ENCODE data around the gene PARPBP.
"Not testable (repeated sequence)": the region's sequence is repeated elsewhere in the genome, so short reads cannot be mapped to it uniquely, and the experiment has no call there.

Gene PARPBP, protein sequence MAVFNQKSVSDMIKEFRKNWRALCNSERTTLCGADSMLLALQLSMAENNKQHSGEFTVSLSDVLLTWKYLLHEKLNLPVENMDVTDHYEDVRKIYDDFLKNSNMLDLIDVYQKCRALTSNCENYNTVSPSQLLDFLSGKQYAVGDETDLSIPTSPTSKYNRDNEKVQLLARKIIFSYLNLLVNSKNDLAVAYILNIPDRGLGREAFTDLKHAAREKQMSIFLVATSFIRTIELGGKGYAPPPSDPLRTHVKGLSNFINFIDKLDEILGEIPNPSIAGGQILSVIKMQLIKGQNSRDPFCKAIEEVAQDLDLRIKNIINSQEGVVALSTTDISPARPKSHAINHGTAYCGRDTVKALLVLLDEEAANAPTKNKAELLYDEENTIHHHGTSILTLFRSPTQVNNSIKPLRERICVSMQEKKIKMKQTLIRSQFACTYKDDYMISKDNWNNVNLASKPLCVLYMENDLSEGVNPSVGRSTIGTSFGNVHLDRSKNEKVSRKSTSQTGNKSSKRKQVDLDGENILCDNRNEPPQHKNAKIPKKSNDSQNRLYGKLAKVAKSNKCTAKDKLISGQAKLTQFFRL

DNA sequence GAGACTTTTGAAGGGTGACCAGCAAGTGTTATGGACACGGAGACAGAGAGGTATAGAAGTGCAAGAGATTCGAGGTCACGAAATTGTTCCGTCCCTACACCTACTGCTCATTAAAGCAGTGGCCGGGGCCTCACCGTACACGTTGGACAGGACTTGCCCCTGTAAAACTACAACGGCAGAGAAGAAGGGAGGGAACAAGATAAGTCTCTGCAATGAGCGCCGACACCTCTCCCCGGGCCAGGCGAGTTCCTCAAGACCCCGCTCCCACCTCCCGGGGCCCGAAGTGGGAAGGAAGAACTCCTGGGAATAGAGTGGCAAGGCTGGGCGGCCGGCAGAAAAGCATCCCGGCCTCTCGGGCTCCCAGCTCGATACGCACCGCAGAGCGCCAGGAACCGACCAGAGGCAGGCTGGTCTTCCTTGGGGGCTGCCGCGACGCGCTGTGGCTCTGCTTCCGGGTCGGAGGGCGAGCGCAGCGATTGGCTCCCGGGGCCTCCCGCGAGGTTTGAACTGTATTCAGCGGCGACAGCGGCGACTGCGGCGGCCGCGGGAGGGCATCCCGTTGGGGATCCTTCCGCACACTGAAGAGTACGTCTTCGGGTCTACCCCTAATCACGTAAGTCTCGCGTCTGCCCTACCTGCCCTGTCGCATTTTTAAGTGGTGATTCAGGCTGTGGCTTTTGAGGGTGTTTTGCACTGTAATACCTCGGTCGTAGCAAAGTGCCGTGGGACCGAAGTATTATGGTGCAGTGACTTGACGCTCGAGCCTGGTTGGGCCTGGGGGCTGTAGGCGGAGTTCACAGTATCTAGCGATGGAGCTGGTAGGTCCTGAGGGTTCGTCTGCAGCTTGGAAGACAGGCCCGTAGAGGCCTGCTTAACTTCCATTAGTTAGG is at the start of gene PARPBP, which contains the start of gene NUP37:
Gene PARPBP (plus strand): TSS at position 510 of the 890 bp plus-strand sequence. CDS start 3,706 bp downstream, outside the sequence.
Gene NUP37 (minus strand): TSS at position 441 of the 890 bp plus-strand sequence. CDS start 1,596 bp downstream, outside the sequence.
- TF ChIP-seq POLR2AphosphoS5 (IDR thresholded peaks at IDR 0.05; ENCODE audit: borderline replicate concordance, low read depth, low read length) = peak; percentile 93
- TF ChIP-seq FOXP2 (optimal IDR thresholded peaks at IDR 0.05; ENCODE audit: control extremely low read depth, extremely low read length, insufficient read depth) = peak; percentile 30
- no peak for TF ChIP-seq EZH2 (IDR thresholded peaks at IDR 0.05)
- H3K9ac ChIP-seq (ENCODE audit: insufficient read length) = peak within 1 kb of the TSS; percentile 93
- DNase-seq (ENCODE audit: low read depth, low spot score) = peak; percentile 61
- H3K4me3 ChIP-seq = peak within 1 kb of the TSS; percentile 98
- H3K36me3 ChIP-seq (ENCODE audit: insufficient read depth, low read length) = peaks cover 50% of the 10 kb centered on the region
- no peaks in the 10 kb centered on the region for H3K9me3 ChIP-seq (ENCODE audit: low read depth, low read length)
- peak within 1 kb of the TSS; percentile 74 for H3K27ac ChIP-seq

DNA sequence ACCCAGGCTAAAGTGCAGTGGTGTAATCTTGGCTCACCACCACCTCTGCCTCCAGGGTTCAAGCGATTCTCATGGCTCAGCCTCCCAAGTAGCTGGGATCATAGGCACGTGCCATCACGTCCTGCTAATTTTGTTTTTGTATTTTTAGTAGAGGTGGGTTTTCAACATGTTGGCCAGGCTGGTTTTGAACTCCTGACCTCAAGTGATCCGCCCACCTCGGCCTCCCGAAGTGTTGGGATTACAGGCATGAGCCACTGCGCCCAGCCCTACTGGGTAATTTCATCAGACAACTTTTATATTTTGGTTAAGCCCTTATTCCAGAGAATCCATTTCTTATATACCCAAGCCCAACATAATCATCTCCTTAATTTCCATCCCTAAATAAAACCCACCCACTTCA is 47.9 kb upstream of the PARPBP start:
- H3K9me3 ChIP-seq (ENCODE audit: low read depth, low read length); H3K27ac ChIP-seq; DNase-seq (ENCODE audit: low read depth, low spot score); H3K4me3 ChIP-seq; H3K9ac ChIP-seq (ENCODE audit: insufficient read length): not testable (repeated sequence)
- peaks cover 23% of the 10 kb centered on the region; the same call in 1 of the 2 replicates for H3K36me3 ChIP-seq (ENCODE audit: insufficient read depth, low read length)

DNA sequence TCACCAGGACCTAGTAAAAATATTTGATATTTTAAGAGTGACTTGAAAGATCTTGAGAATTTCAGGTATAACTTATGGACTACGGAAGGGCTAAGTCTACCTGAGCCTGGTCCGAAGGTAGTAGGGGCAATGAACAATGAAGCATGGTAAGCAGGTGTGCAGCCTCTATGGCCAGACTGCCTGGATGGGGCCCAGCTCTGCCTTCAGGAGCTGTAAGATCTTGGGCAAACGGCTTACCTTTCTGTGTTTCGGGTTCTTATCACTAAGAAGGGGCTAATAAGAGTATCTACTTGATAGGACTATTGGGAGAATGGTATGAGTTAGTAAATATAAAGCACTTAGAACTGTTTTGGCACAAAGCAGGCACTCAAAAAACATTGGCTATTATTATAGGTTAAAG is 39.1 kb upstream of the PARPBP start:
- H3K9me3 ChIP-seq (ENCODE audit: low read depth, low read length) = no peaks in the 10 kb centered on the region
- no peak overlapping the region for H3K9ac ChIP-seq (ENCODE audit: insufficient read length)
- no peak overlapping the region for H3K4me3 ChIP-seq
- no peak overlapping the region for H3K27ac ChIP-seq
- no peak for DNase-seq (ENCODE audit: low read depth, low spot score)
- H3K36me3 ChIP-seq (ENCODE audit: insufficient read depth, low read length) = peaks cover 43% of the 10 kb centered on the region
- no peak for TF ChIP-seq EZH2 (IDR thresholded peaks at IDR 0.05)
- TF ChIP-seq POLR2AphosphoS5 (IDR thresholded peaks at IDR 0.05; ENCODE audit: borderline replicate concordance, low read depth, low read length) = no peak
- TF ChIP-seq FOXP2 (optimal IDR thresholded peaks at IDR 0.05; ENCODE audit: control extremely low read depth, extremely low read length, insufficient read depth) = no peak

DNA sequence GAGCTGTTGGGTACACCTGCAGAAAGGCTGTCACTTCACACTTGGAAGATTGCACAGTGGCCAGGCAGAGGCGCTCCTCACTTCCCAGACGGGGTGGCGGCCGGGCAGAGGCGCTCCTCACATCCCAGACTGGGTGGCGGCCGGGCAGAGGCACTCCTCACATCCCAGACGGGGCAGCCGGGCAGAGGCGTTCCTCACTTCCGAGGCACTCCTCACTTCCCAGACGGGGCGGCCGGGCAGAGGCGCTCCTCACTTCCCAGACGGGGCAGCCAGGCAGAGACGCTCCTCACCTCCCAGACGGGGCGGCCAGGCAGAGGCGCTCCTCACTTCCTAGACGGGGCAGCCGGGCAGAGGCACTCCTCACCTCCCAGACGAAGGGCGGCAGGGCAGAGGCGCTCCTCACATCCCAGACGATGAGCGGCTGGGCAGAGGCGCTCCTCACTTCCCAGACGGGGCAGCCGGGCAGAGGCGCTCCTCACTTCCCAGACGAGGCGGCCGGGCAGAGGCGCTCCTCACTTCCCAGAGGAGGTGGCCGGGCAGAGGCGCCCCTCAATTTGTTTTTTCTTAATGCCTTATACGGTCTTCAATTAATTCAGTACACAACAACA is 30.7 kb upstream of the PARPBP start:
- H3K4me3 ChIP-seq; H3K9ac ChIP-seq (ENCODE audit: insufficient read length); H3K9me3 ChIP-seq (ENCODE audit: low read depth, low read length); DNase-seq (ENCODE audit: low read depth, low spot score); H3K27ac ChIP-seq: not testable (repeated sequence)
- H3K36me3 ChIP-seq (ENCODE audit: insufficient read depth, low read length) = peaks cover 32% of the 10 kb centered on the region

DNA sequence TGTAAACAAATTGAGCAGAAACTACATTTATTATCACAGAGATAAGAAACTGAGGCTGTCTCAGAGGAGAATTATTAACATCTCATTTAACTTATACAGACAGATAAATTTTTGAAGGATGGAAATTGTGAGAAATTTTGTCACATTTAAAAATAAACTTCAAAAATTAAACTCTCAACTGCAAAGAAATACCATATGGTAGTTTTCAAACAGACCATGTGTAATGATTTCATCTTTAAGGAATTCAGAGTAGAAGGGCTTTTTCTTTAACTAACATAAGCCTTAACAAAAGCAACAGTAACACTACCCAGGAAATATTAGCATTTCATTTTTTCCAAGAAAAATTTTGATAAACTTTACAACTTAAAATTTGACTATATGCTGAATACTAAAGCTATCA is 26.7 kb upstream of the PARPBP start:
- TF ChIP-seq EZH2 (IDR thresholded peaks at IDR 0.05) (no peak), POLR2AphosphoS5 (IDR thresholded peaks at IDR 0.05; ENCODE audit: borderline replicate concordance, low read depth, low read length) (no peak), FOXP2 (optimal IDR thresholded peaks at IDR 0.05; ENCODE audit: control extremely low read depth, extremely low read length, insufficient read depth) (no peak)
- DNase-seq (ENCODE audit: low read depth, low spot score) = no peak
- H3K4me3 ChIP-seq = no peak overlapping the region
- H3K9me3 ChIP-seq (ENCODE audit: low read depth, low read length) = no peaks in the 10 kb centered on the region
- peak overlapping the region; percentile 24 for H3K9ac ChIP-seq (ENCODE audit: insufficient read length)
- H3K36me3 ChIP-seq (ENCODE audit: insufficient read depth, low read length) = peaks cover 40% of the 10 kb centered on the region
- H3K27ac ChIP-seq = peak overlapping the region; percentile 75

DNA sequence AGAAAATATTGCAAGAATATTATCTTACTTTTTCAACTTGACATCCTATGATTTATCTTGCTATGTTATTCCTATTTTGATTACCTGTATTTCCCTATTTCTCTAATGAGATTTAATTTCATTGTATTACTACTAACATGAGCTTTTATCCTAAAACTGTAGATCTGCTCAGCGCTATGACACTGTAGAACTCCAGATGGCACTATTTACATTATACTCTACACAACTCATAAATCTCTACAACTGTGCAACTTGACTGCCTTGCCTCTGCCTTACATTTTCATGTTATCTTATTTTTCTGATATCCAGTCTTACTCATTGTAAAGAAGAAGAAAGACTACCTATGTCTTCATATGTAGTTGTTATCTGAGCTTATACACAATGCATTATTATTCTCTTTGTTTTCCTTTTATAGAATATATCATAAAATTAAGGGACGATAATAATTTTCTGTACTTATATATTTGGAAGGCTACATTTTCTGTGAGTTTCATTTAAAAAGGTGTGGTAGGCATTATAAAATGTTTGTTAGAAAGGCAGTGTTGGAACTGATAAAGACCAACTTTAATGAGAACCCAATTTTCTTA is 24.2 kb upstream of the PARPBP start:
- H3K36me3 ChIP-seq (ENCODE audit: insufficient read depth, low read length) = peaks cover 40% of the 10 kb centered on the region
- no peaks in the 10 kb centered on the region for H3K9me3 ChIP-seq (ENCODE audit: low read depth, low read length)
- peak; percentile 52 for DNase-seq (ENCODE audit: low read depth, low spot score)
- no peak overlapping the region for H3K9ac ChIP-seq (ENCODE audit: insufficient read length)
- no peak for TF ChIP-seq FOXP2 (optimal IDR thresholded peaks at IDR 0.05; ENCODE audit: control extremely low read depth, extremely low read length, insufficient read depth)
- TF ChIP-seq POLR2AphosphoS5 (IDR thresholded peaks at IDR 0.05; ENCODE audit: borderline replicate concordance, low read depth, low read length) = no peak
- no peak for TF ChIP-seq EZH2 (IDR thresholded peaks at IDR 0.05)
- no peak overlapping the region for H3K4me3 ChIP-seq
- no peak overlapping the region for H3K27ac ChIP-seq

DNA sequence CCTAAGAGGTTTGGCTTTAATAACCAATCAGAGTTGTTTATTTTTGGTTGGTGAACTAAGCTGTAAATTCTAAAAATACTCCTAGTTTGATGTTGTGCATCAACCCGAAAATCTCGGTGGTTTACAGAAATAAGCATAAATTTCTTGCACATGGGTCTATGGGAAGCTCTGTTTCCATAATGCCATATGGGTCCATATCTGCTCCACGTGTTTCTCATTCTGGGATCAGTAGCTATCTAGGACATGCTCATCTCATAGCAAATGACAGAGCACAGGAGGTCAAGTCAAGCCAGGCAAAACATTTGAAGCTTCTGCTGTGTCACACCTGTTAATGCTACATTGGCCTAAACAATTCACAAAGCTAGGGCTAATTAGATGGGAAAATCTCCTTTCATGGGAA is 23.1 kb upstream of the PARPBP start:
- Histone ChIP-seq H3K9ac (ENCODE audit: insufficient read length) (no peak overlapping the region), H3K9me3 (ENCODE audit: low read depth, low read length) (no peaks in the 10 kb centered on the region), H3K4me3 (no peak overlapping the region), H3K27ac (peak overlapping the region; percentile 44; the same call in 1 of the 2 replicates), H3K36me3 (ENCODE audit: insufficient read depth, low read length) (peaks cover 37% of the 10 kb centered on the region)
- no peak for TF ChIP-seq FOXP2 (optimal IDR thresholded peaks at IDR 0.05; ENCODE audit: control extremely low read depth, extremely low read length, insufficient read depth)
- no peak for TF ChIP-seq POLR2AphosphoS5 (IDR thresholded peaks at IDR 0.05; ENCODE audit: borderline replicate concordance, low read depth, low read length)
- no peak for TF ChIP-seq EZH2 (IDR thresholded peaks at IDR 0.05)
- DNase-seq (ENCODE audit: low read depth, low spot score) = no peak

Data from SK-N-MC (cell line).